Endothelial cell of umbilical vein (primary cell): ENCODE data around the gene TKFC. TPM values are rescaled to one million over a fixed set of nuclear protein-coding genes. Genes with fewer than 3 reads are reported as not detected.
A peak's percentile ranks its signal among the peaks of the same experiment; 100 is the strongest.

Experiments used
- BruUV-seq: library from RNA; stranded (reverse); fragments of 400-500 nt; replicated peaks from 2 replicates; lab custom pipeline; 2021; lab: Mats Ljungman, UMichigan
- CTCF ChIA-PET: fragments of 300-600, 350-600 bp; sonication (Branson Sonifier 250); formaldehyde crosslinking; loops from one replicate; lab custom pipeline; 2021; ENCODE audit warnings: antibody characterized with exemption, inconsistent platforms; lab: Charles Lee
- POLR2A ChIA-PET: fragments of 300-600, 350-600 bp; sonication (Branson Sonifier 250); formaldehyde crosslinking; loops from one replicate; lab custom pipeline; 2021; ENCODE audit warnings: antibody characterized with exemption, inconsistent platforms; lab: Charles Lee
- DNase-seq: peaks from one replicate; pipeline ENCODE4 v3.0.0-alpha.2; 2011; ENCODE audit warnings: low read depth, low spot score
- FAIRE-seq: peaks from 2 replicates; lab custom pipeline; 2011; peaks lifted over from hg19 to GRCh38; lab: Jason Lieb, UNC
- H2AFZ ChIP-seq: 2 replicates; pipeline ENCODE4 v1.6.0; 2012; ENCODE audit warnings: low read depth, low read length, control low read depth, inconsistent platforms
- H3K27ac ChIP-seq: 2 replicates; pipeline ENCODE4 v1.5.1; 2011; ENCODE audit warnings: low read depth, mild to moderate bottlenecking, control low read depth, low read length, moderate library complexity; ENCODE audit not compliant: insufficient read depth
- H3K27me3 ChIP-seq, 2 experiments: 2 replicates each; pipeline versions ENCODE4 v1.6.0 to v1.6.1; 2011; ENCODE audit warnings: low read length in 2 of 2, mixed read lengths in 1 of 2; ENCODE audit not compliant: control insufficient read depth in 2 of 2, insufficient read depth in 2 of 2
- H3K36me3 ChIP-seq, 2 experiments: 2 replicates in 1 of 2; 3 replicates in 1 of 2; pipeline ENCODE4 v1.5.1; 2011; ENCODE audit warnings: low read length in 2 of 2, mild to moderate bottlenecking in 1 of 2, moderate library complexity in 1 of 2; ENCODE audit not compliant: control insufficient read depth in 2 of 2, insufficient read depth in 2 of 2; ENCODE audit errors: extremely low read depth in 1 of 2
- H3K4me1 ChIP-seq: 3 replicates; pipeline ENCODE4 v1.5.1; 2011; ENCODE audit warnings: mild to moderate bottlenecking, low read length; ENCODE audit not compliant: control insufficient read depth, insufficient read depth; ENCODE audit errors: extremely low read depth
- H3K4me2 ChIP-seq: 2 replicates; pipeline ENCODE4 v1.6.1; 2011; ENCODE audit warnings: low read length, control low read depth, mixed read lengths; ENCODE audit not compliant: insufficient read depth
- H3K4me3 ChIP-seq, 3 experiments: fragments of 200-600 bp in 1 of 3; sonication (generic), shearing (Covaris generic) in 1 of 3; replicated peaks in 1 of 3; 2 replicates each; pipeline ENCODE4 v1.5.1; 2011 to 2016; ENCODE audit warnings: control low read depth in 3 of 3, low read length in 3 of 3, mild to moderate bottlenecking in 2 of 3, inconsistent platforms in 1 of 3, low read depth in 1 of 3, moderate library complexity in 1 of 3; ENCODE audit not compliant: insufficient read depth in 1 of 3
- H3K79me2 ChIP-seq: 2 replicates; pipeline ENCODE4 v1.6.0; 2012; ENCODE audit warnings: low read length, inconsistent platforms; ENCODE audit not compliant: control insufficient read depth, insufficient read depth
- H3K9ac ChIP-seq: replicated peaks from 2 replicates; pipeline ENCODE3; 2011; ENCODE audit warnings: low read length, control low read depth; ENCODE audit not compliant: insufficient read depth; ENCODE audit errors: extremely low read depth
- H3K9me1 ChIP-seq: replicated peaks from 3 replicates; pipeline ENCODE4 v1.6.0; 2011; ENCODE audit warnings: mild to moderate bottlenecking, low read length; ENCODE audit not compliant: control insufficient read depth, insufficient read depth; ENCODE audit errors: extremely low read depth
- H3K9me3 ChIP-seq: replicated peaks from 2 replicates; pipeline ENCODE4 v1.5.1; 2012; ENCODE audit warnings: low read length, inconsistent platforms; ENCODE audit not compliant: control insufficient read depth, insufficient read depth
- H4K20me1 ChIP-seq: replicated peaks from 2 replicates; pipeline ENCODE3; 2011; ENCODE audit warnings: mild to moderate bottlenecking, low read length; ENCODE audit not compliant: control insufficient read depth, insufficient read depth; ENCODE audit errors: extremely low read depth
- CTCF ChIP-seq, 2 donors: IDR thresholded peaks; 1 replicate in 1 of 2; 2 replicates in 1 of 2; pipeline ENCODE4 v1.5.1; 2011; ENCODE audit warnings: low read length in 2 of 2, mild to moderate bottlenecking in 2 of 2, moderate library complexity in 2 of 2, control low read depth in 1 of 2, inconsistent platforms in 1 of 2, low read depth in 1 of 2; ENCODE audit not compliant: insufficient read depth in 1 of 2; ENCODE audit errors: extremely low read depth in 1 of 2
- JUN ChIP-seq: IDR thresholded peaks from 2 replicates; pipeline ENCODE4 v1.6.1; 2011; ENCODE audit warnings: borderline replicate concordance, low read depth; ENCODE audit not compliant: insufficient read length, insufficient read depth
- POLR2AphosphoS5 ChIP-seq: IDR thresholded peaks from 2 replicates; pipeline ENCODE4 v1.6.1; 2012; ENCODE audit warnings: low read depth, mild to moderate bottlenecking, control low read depth, low read length, moderate library complexity; ENCODE audit not compliant: insufficient read depth
- dilution Hi-C: fragments of 300-500 bp; cut with MboI; formaldehyde crosslinking; loops from one replicate; pipeline ENCODE4 v1.15.0; 2019; ENCODE audit warnings: low sequenced_read_pairs; ENCODE audit not compliant: extremely low pct_ligation_motif_present
- intact Hi-C: fragments of 100-400 bp; cut with micrococcal nuclease; formaldehyde crosslinking; loops from one replicate; pipeline ENCODE4 v1.10.0; 2022
- polyA plus RNA-seq, 4 experiments: library from polyadenylated mRNA; depleted of rRNA in 3 of 4; stranded (reverse) in 3 of 4; unstranded in 1 of 4; fragments of >200 nt; gene quantifications; 2 replicates each; pipeline versions ENCODE4 v1.2.1 to v1.2.3, GENCODE V29; 2011 to 2012; ENCODE audit warnings: missing spikeins in 1 of 4
- total RNA-seq: library from RNA; stranded (reverse); gene quantifications from 2 replicates; pipeline ENCODE4 v1.2.3, GENCODE V29; 2021

TKFC gene
- total and polyA plus RNA-seq, 2 donors (not counting 3 experiments of a cell fraction or from before 2014, with no cell fraction given) = 30.8 to 31.7 TPM

GRCh38 chr11:61384271-61385242 is 51.5 kb downstream of the TKFC start:
- H2AFZ ChIP-seq = no peak overlapping the region
- H3K4me2 ChIP-seq = no peak overlapping the region
- no peaks in the 10 kb centered on the region for H3K9me3 ChIP-seq
- no peaks in the 10 kb centered on the region for H3K79me2 ChIP-seq
- no peaks in the 10 kb centered on the region for H3K27me3 ChIP-seq
- DNase-seq (peak; percentile 43), FAIRE-seq (peak; percentile 55)
- H3K27ac ChIP-seq = no peak overlapping the region
- no peaks in the 10 kb centered on the region for H3K4me1 ChIP-seq
- no peak overlapping the region for H3K9ac ChIP-seq
- ChIA-PET POLR2A (interaction anchor here (1.3 kb wide), 1 partner anchor 23 kb away, joined by 3 read pairs; the partner anchor contains the start of gene CYB561A3), CTCF (interaction anchor here (1.0 to 6.3 kb wide), 22 partner anchors 9 to 132 kb away, joined by 3 to 345 read pairs (median 7); partner anchors contain the start of genes CYB561A3, DDB1, TKFC and TMEM138)
- no peaks in the 10 kb centered on the region for H3K36me3 ChIP-seq
- no TSS peak for BruUV-seq
- no peaks in the 10 kb centered on the region for H4K20me1 ChIP-seq
- dilution Hi-C loops (no loop called here), intact Hi-C loops (loop anchor here (1.0 to 2.0 kb wide), 4 partner anchors 48 to 256 kb away; no protein-coding TSS in a partner anchor)
- no peaks in the 10 kb centered on the region for H3K9me1 ChIP-seq
- no peak for TF ChIP-seq JUN
- TF ChIP-seq POLR2AphosphoS5 = no peak
- TF ChIP-seq CTCF (IDR thresholded peaks at IDR 0.05; ENCODE audit: extremely low read depth in 1 of 2, insufficient read depth in 1 of 2, low read depth in 1 of 2, low read length in 2 of 2) = peak; percentile 32 to 42
- no peak overlapping the region for H3K4me3 ChIP-seq
